IMR-90 (cell line): ENCODE measurements around the gene XRCC3. TPM values are rescaled to one million over a fixed set of nuclear protein-coding genes. Genes with fewer than 3 reads are reported as not detected.

Source experiments
- ATAC-seq: fragments of 200-7000 bp; cut with Tn5 transposase; 2 replicates; pipeline ENCODE4 v1.9.1; 2020; ENCODE audit warnings: low read depth, mild to moderate bottlenecking, moderate library complexity
- BruUV-seq: library from RNA; stranded (reverse); fragments of 400-500 nt; replicated peaks from 2 replicates; lab custom pipeline; 2021; lab: Mats Ljungman, UMichigan
- CTCF ChIA-PET: fragments of 300-600 bp; formaldehyde crosslinking; extraction: SDS; loops from one replicate; lab custom pipeline; 2021; ENCODE audit warnings: antibody characterized with exemption; lab: Yijun Ruan, JAX
- POLR2A ChIA-PET: fragments of 300-600 bp; sonication (Branson Sonifier 250); formaldehyde crosslinking; loops from one replicate; lab custom pipeline; 2022; ENCODE audit warnings: antibody characterized with exemption; ENCODE audit not compliant: unreplicated experiment; lab: Charles Lee
- DNase-seq: peaks from one replicate; pipeline ENCODE4 v3.0.0; 2013
- H2AFZ ChIP-seq: replicated peaks from 2 replicates; pipeline ENCODE3; 2013; ENCODE audit warnings: low read length, mild to moderate bottlenecking; ENCODE audit not compliant: poor library complexity
- H2AK5ac ChIP-seq: 2 replicates; pipeline ENCODE4 v1.6.1; 2013; ENCODE audit warnings: low read depth, low read length, inconsistent platforms
- H2AK9ac ChIP-seq: replicated peaks from 2 replicates; pipeline ENCODE3; 2013; ENCODE audit warnings: mild to moderate bottlenecking, low read depth, low read length, moderate library complexity; ENCODE audit not compliant: poor library complexity
- H2BK120ac ChIP-seq: 2 replicates; pipeline ENCODE4 v1.6.1; 2013; ENCODE audit warnings: low read depth, low read length, inconsistent platforms
- H2BK15ac ChIP-seq: 3 replicates; pipeline ENCODE4 v1.6.1; 2013; ENCODE audit warnings: low read depth, low read length, inconsistent platforms
- H2BK20ac ChIP-seq: 2 replicates; pipeline ENCODE4 v1.6.1; 2013; ENCODE audit warnings: low read depth, mild to moderate bottlenecking, inconsistent platforms, low read length, moderate library complexity
- H2BK5ac ChIP-seq: 2 replicates; pipeline ENCODE4 v1.6.1; 2013; ENCODE audit warnings: mild to moderate bottlenecking, low read depth, low read length, inconsistent platforms; ENCODE audit not compliant: poor library complexity, severe bottlenecking
- H3K14ac ChIP-seq: replicated peaks from 2 replicates; pipeline ENCODE4 v1.6.1; 2013; ENCODE audit warnings: low read depth, low read length, inconsistent platforms
- H3K18ac ChIP-seq: 2 replicates; pipeline ENCODE4 v1.6.1; 2013; ENCODE audit warnings: low read depth, low read length, control low read depth
- H3K23ac ChIP-seq: 2 replicates; pipeline ENCODE4 v1.6.1; 2013; ENCODE audit warnings: low read depth, low read length, inconsistent platforms
- H3K27ac ChIP-seq: 2 replicates; pipeline ENCODE4 v1.5.1; 2013; ENCODE audit warnings: mild to moderate bottlenecking, control low read depth, low read length; ENCODE audit not compliant: insufficient read depth
- H3K27me3 ChIP-seq: 2 replicates; pipeline ENCODE4 v1.6.1; 2013; ENCODE audit warnings: low read length; ENCODE audit not compliant: control insufficient read depth, insufficient read depth
- H3K36me3 ChIP-seq: 2 replicates; pipeline ENCODE4 v1.6.1; 2013; ENCODE audit warnings: low read length, mixed read lengths; ENCODE audit not compliant: control insufficient read depth, insufficient read depth
- H3K4ac ChIP-seq: 2 replicates; pipeline ENCODE4 v1.6.1; 2013; ENCODE audit warnings: low read depth, low read length, inconsistent platforms
- H3K4me1 ChIP-seq: 2 replicates; pipeline ENCODE4 v1.6.1; 2013; ENCODE audit warnings: low read length, mixed read lengths; ENCODE audit not compliant: control insufficient read depth, insufficient read depth
- H3K4me2 ChIP-seq: 2 replicates; pipeline ENCODE4 v1.6.1; 2013; ENCODE audit warnings: low read depth, mild to moderate bottlenecking, control low read depth, low read length, moderate library complexity
- H3K4me3 ChIP-seq: 2 replicates; pipeline ENCODE4 v1.5.1; 2013; ENCODE audit warnings: low read depth, mild to moderate bottlenecking, control low read depth, low read length, moderate library complexity; ENCODE audit not compliant: insufficient read depth
- H3K56ac ChIP-seq: 2 replicates; pipeline ENCODE4 v1.6.1; 2013; ENCODE audit warnings: low read length, inconsistent platforms; ENCODE audit not compliant: insufficient read depth; ENCODE audit errors: extremely low read depth
- H3K79me1 ChIP-seq, 2 experiments: 2 replicates each; pipeline ENCODE4 v1.6.1; 2013; ENCODE audit warnings: low read length in 2 of 2, inconsistent platforms in 1 of 2, low read depth in 1 of 2
- H3K9ac ChIP-seq: 2 replicates; pipeline ENCODE4 v1.6.1; 2013; ENCODE audit warnings: low read depth, low read length, control low read depth
- H3K9me1 ChIP-seq: 2 replicates; pipeline ENCODE4 v1.6.1; 2013; ENCODE audit warnings: low read length, inconsistent platforms; ENCODE audit not compliant: insufficient read depth
- H3K9me3 ChIP-seq: 2 replicates; pipeline ENCODE4 v1.6.1; 2013; ENCODE audit warnings: low read length; ENCODE audit not compliant: control insufficient read depth, insufficient read depth
- H4K20me1 ChIP-seq: 2 replicates; pipeline ENCODE4 v1.6.1; 2013; ENCODE audit warnings: low read length, inconsistent platforms; ENCODE audit not compliant: insufficient read depth
- H4K5ac ChIP-seq: 2 replicates; pipeline ENCODE4 v1.6.1; 2013; ENCODE audit warnings: mild to moderate bottlenecking, low read depth, low read length, control low read depth
- H4K8ac ChIP-seq, 2 experiments: 2 replicates each; pipeline ENCODE4 v1.6.1; 2013; ENCODE audit warnings: low read depth in 2 of 2, low read length in 2 of 2, control low read depth in 1 of 2, inconsistent platforms in 1 of 2
- H4K91ac ChIP-seq: 2 replicates; pipeline ENCODE4 v1.6.1; 2013; ENCODE audit warnings: low read depth, low read length, inconsistent platforms; ENCODE audit not compliant: insufficient read depth
- BHLHE40 ChIP-seq: fragments of 150-350 bp; IDR thresholded peaks from 2 replicates; pipeline ENCODE4 v1.6.1; 2016; ENCODE audit warnings: mild to moderate bottlenecking, low read depth, low read length
- CEBPB ChIP-seq: IDR thresholded peaks from 2 replicates; pipeline ENCODE4 v1.6.1; 2012; ENCODE audit warnings: low read depth, low read length, improper control_type of control experiment
- CHD1 ChIP-seq: IDR thresholded peaks from 2 replicates; pipeline ENCODE4 v1.6.1; 2012; ENCODE audit warnings: low read depth, low read length, improper control_type of control experiment
- FOS ChIP-seq: fragments of 150-350 bp; IDR thresholded peaks from 2 replicates; pipeline ENCODE4 v1.6.1; 2016; ENCODE audit warnings: low read depth, low read length
- MAFK ChIP-seq: IDR thresholded peaks from 2 replicates; pipeline ENCODE4 v1.6.1; 2012; ENCODE audit warnings: low read depth, low read length, improper control_type of control experiment
- MAZ ChIP-seq: IDR thresholded peaks from 2 replicates; pipeline ENCODE4 v1.6.1; 2012; ENCODE audit warnings: low read depth, mild to moderate bottlenecking, low read length, improper control_type of control experiment, moderate library complexity, borderline replicate concordance
- MXI1 ChIP-seq: IDR thresholded peaks from 2 replicates; pipeline ENCODE4 v1.6.1; 2012; ENCODE audit warnings: low read depth, mild to moderate bottlenecking, low read length, moderate library complexity, borderline replicate concordance
- NFE2L2 ChIP-seq: fragments of 150-350 bp; IDR thresholded peaks from 2 replicates; pipeline ENCODE4 v1.6.1; 2016; ENCODE audit warnings: low read depth, mild to moderate bottlenecking, low read length
- POLR2A ChIP-seq: IDR thresholded peaks from 2 replicates; pipeline ENCODE4 v1.6.1; 2012; ENCODE audit warnings: mild to moderate bottlenecking, low read depth, low read length
- RAD21 ChIP-seq: IDR thresholded peaks from 2 replicates; pipeline ENCODE4 v1.6.1; 2012; ENCODE audit warnings: low read length, improper control_type of control experiment
- RCOR1 ChIP-seq: IDR thresholded peaks from 2 replicates; pipeline ENCODE4 v1.6.1; 2012; ENCODE audit warnings: mild to moderate bottlenecking, low read length, improper control_type of control experiment; ENCODE audit not compliant: insufficient replicate concordance
- RFX5 ChIP-seq: IDR thresholded peaks from 2 replicates; pipeline ENCODE4 v1.8.0; 2012; ENCODE audit warnings: low read depth, mild to moderate bottlenecking, low read length, moderate library complexity
- SMC3 ChIP-seq: fragments of 150-350 bp; IDR thresholded peaks from 2 replicates; pipeline ENCODE4 v1.6.1; 2016; ENCODE audit warnings: low read depth, mild to moderate bottlenecking, antibody characterized with exemption, low read length, moderate library complexity
- USF2 ChIP-seq: fragments of 150-350 bp; IDR thresholded peaks from 2 replicates; pipeline ENCODE4 v1.6.1; 2017; ENCODE audit warnings: mild to moderate bottlenecking, antibody characterized with exemption, low read length, low read depth
- WGBS, 2 experiments: methylation state at CpG; one replicate each; pipeline versions ENCODE4 v1.1.5 to v1.1.7; 2013; ENCODE audit warnings: missing lambda C conversion rate in 2 of 2; ENCODE audit not compliant: insufficient read length in 1 of 2; ENCODE audit errors: extremely low coverage in 2 of 2; 5-methylcytosine and 5-hydroxymethylcytosine counted together
- dilution Hi-C: fragments of 300-500 bp; cut with HindIII; formaldehyde crosslinking; loops from one replicate; pipeline ENCODE4 v1.14.3; 2018; ENCODE audit warnings: low sequenced_read_pairs; ENCODE audit not compliant: unreplicated experiment
- in situ Hi-C: fragments of 300-500 bp; cut with MboI; formaldehyde crosslinking; loops from 3 replicates; pipeline ENCODE4 v1.14.3; 2019; ENCODE audit warnings: low sequenced_read_pairs, inconsistent platforms, mixed read lengths
- intact Hi-C: fragments of 100-400 bp; cut with micrococcal nuclease; formaldehyde crosslinking; loops from 2 replicates; pipeline ENCODE4 v1.10.0; 2022
- polyA plus RNA-seq, 3 experiments: library from polyadenylated mRNA; depleted of rRNA; stranded (reverse); fragments of >200 nt; gene quantifications; 2 replicates each; pipeline ENCODE4 v1.2.3, GENCODE V29; 2012; ENCODE audit warnings: low replicate concordance in 1 of 3
- total RNA-seq: library from RNA; depleted of rRNA; stranded (reverse); fragments of >200 nt; gene quantifications from 2 replicates; pipeline ENCODE4 v1.2.3, GENCODE V29; 2012
- TF ChIP-seq, protein P1 (sequence below): conservative IDR thresholded peaks from 2 replicates; pipeline ENCODE4 v1.5.1; 2012; ENCODE audit warnings: mild to moderate bottlenecking, low read depth, low read length, improper control_type of control experiment

Gene XRCC3
- total and polyA plus RNA-seq, 2 of the 4 experiments (the other 2 are of a cell fraction) = 8.1 to 9.5 TPM

GRCh38 chr14:103740991-103741689 lies 25.9 kb upstream of the XRCC3 start:
- Histone ChIP-seq H3K9me1 (peaks cover 7% of the 10 kb centered on the region; the same call in 1 of the 2 replicates), H3K14ac (no peak overlapping the region), H3K18ac (no peak overlapping the region), H2BK5ac (no peak overlapping the region), H3K27me3 (no peaks in the 10 kb centered on the region), H3K4me3 (no peak overlapping the region), H4K8ac (no peak overlapping the region), H4K20me1 (no peaks in the 10 kb centered on the region), H3K27ac (no peak overlapping the region), H3K23ac (no peak overlapping the region; the same call in 1 of the 2 replicates), H3K9me3 (no peaks in the 10 kb centered on the region), H3K4ac (peak overlapping the region; percentile 7; the same call in 1 of the 2 replicates), H3K9ac (no peak overlapping the region), H3K36me3 (peaks cover 1% of the 10 kb centered on the region; the same call in 1 of the 2 replicates), H3K4me2 (no peak overlapping the region), H3K4me1 (peaks cover 2% of the 10 kb centered on the region; the same call in 1 of the 2 replicates), H2AK5ac (no peak overlapping the region), H2BK20ac (no peak overlapping the region), H4K5ac (no peak overlapping the region), H3K56ac (no peak overlapping the region), H2BK15ac (no peak overlapping the region), H2AK9ac (peak overlapping the region; percentile 23), H4K91ac (no peak overlapping the region), H2AFZ (peak overlapping the region; percentile 83), H2BK120ac (no peak overlapping the region), H3K79me1 (0 out of 4 replicates have a peak, but pooled peaks cover 0 to 2% of the 10 kb centered on the region in 2 experiments)
- peak; percentile 64 for ATAC-seq
- intact Hi-C loops (no loop called here), in situ Hi-C loops (no loop called here), dilution Hi-C loops (no loop called here)
- POLR2A ChIA-PET = no interaction called here
- DNase-seq = peak; percentile 39
- 73% methylated on average over 3 of the region's 14 CpGs; no CpG with 5 or more reads in 1 of the 2 experiments for WGBS, 2 experiments
- CTCF ChIA-PET = no interaction called here
- BruUV-seq = no TSS peak
- TF ChIP-seq RCOR1 (no peak), SMC3 (no peak), NFE2L2 (no peak), MAFK (no peak), FOS (no peak), RAD21 (no peak), POLR2A (no peak), RFX5 (no peak), MXI1 (no peak), BHLHE40 (no peak), USF2 (no peak), CHD1 (no peak), CEBPB (no peak), MAZ (no peak)
- TF ChIP-seq, protein P1, sequence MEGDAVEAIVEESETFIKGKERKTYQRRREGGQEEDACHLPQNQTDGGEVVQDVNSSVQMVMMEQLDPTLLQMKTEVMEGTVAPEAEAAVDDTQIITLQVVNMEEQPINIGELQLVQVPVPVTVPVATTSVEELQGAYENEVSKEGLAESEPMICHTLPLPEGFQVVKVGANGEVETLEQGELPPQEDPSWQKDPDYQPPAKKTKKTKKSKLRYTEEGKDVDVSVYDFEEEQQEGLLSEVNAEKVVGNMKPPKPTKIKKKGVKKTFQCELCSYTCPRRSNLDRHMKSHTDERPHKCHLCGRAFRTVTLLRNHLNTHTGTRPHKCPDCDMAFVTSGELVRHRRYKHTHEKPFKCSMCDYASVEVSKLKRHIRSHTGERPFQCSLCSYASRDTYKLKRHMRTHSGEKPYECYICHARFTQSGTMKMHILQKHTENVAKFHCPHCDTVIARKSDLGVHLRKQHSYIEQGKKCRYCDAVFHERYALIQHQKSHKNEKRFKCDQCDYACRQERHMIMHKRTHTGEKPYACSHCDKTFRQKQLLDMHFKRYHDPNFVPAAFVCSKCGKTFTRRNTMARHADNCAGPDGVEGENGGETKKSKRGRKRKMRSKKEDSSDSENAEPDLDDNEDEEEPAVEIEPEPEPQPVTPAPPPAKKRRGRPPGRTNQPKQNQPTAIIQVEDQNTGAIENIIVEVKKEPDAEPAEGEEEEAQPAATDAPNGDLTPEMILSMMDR = no peak
